Psoas muscle (tissue), 8 donors: ENCODE results near the gene APOF. TPM values are rescaled to one million over a fixed set of nuclear protein-coding genes. Genes with fewer than 3 reads are reported as not detected.

ENCODE experiments used
- ATAC-seq, 4 donors: fragments of 200-7000 bp; cut with Tn5 transposase; one replicate each; pipeline ENCODE4 v1.9.1; 2020; ENCODE audit warnings: moderate library complexity in 3 of 4, mild to moderate bottlenecking in 2 of 4
- DNase-seq, 2 donors: peaks; one replicate each; pipeline ENCODE4 v3.0.0-alpha.2; 2020
- H3K27ac ChIP-seq: fragments of 200-600 bp; one replicate; pipeline ENCODE4 v1.8.0; 2022
- H3K27me3 ChIP-seq, 3 donors: fragments of 200-600 bp in 1 of 3; one replicate each; pipeline versions ENCODE4 v1.6.1 to v1.8.0; 2013 to 2022; ENCODE audit warnings: low read length in 2 of 3, mild to moderate bottlenecking in 2 of 3, moderate library complexity in 1 of 3; ENCODE audit not compliant: insufficient read depth in 3 of 3
- H3K36me3 ChIP-seq, 2 donors: fragments of 200-600 bp in 1 of 2; one replicate each; pipeline versions ENCODE4 v1.6.1 to v1.8.0; 2013 to 2022; ENCODE audit warnings: low read depth in 1 of 2, mild to moderate bottlenecking in 1 of 2, moderate library complexity in 1 of 2; ENCODE audit not compliant: insufficient read depth in 1 of 2
- H3K4me1 ChIP-seq: fragments of 200-600 bp; one replicate; pipeline ENCODE4 v1.8.0; 2022
- H3K4me3 ChIP-seq: fragments of 200-600 bp; one replicate; pipeline ENCODE4 v1.8.0; 2022; ENCODE audit warnings: mild to moderate bottlenecking
- H3K9me3 ChIP-seq: fragments of 200-600 bp; one replicate; pipeline ENCODE4 v1.8.0; 2022
- CTCF ChIP-seq: fragments of 200-600 bp; IDR thresholded peaks from one replicate; pipeline ENCODE4 v1.8.0; 2022; ENCODE audit warnings: antibody characterized with exemption
- WGBS, 3 donors: extraction: QIAGEN DNeasy Blood & Tissue Kit; methylation state at CpG; one replicate each; pipeline versions ENCODE4 v1.1.6 to v1.1.7; 2013; 5-methylcytosine and 5-hydroxymethylcytosine counted together
- intact Hi-C, 2 donors: fragments of 100-400 bp; cut with DNase I; formaldehyde crosslinking; loops; one replicate each; pipeline versions ENCODE4 v1.11.0 to v1.14.2; 2022
- polyA plus RNA-seq, 3 donors: library from polyadenylated mRNA; stranded (reverse); fragments of 200-250 nt; gene quantifications; one replicate each; pipeline ENCODE4 v1.2.3, GENCODE V29; 2013
- total RNA-seq, 4 donors: library from RNA; stranded (reverse); fragmentation: NEBNext Ultra II Directional in 2 of 4; extraction: Animal tissue kit (Norgen Biotek cat#: 25700) in 2 of 4; gene quantifications; one replicate each; pipeline versions ENCODE4 v1.2.1 to v1.2.4, GENCODE V29; 2021 to 2023
- donor health status: healthy with polysubstance abuse.
- donor health status: DM: no; HTN: no; CAD: no; lungs with moderate emphysema.
- donor health status: Bipolar disorder and iron deficiency.
- donor health status: healthy.
- donor health status: DM: yes; HTN: yes; CAD: no.
- donor health status: DM: no; HTN: no; CAD: no.
- donor health status: DM: no; HTN: no; CAD: no.
- donor health status: DM: yes; HTN: yes; CAD: no.

The APOF gene
- total and polyA plus RNA-seq, 7 donors, result not detected

DNA sequence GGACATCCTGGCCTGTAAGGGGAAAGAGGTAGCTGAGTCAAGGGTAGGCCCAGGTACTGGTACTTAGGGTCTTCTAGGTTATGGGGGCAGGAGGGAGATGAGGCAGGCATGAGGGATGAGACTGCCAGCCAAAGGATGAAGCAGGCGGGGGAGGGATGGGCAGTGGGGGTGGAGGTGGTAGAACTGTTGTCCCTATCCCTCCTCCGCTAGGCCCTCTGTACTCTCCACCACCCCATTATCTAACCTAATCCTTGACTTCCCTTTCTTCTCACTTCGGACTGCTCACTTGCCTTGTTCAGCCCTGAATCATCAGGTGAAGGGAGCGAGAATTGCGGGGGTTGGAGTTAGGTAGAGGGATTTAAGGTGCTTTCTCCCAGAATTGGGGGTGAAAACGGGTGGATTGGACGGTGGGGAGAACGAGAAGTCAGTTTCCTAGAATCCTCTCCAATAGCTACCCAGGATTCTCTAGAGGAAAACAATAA lies 29.4 kb downstream of the APOF start:
- Histone ChIP-seq H3K9me3 (no peaks in the 10 kb centered on the region), H3K27ac (peak overlapping the region; percentile 97), H3K4me1 (peaks cover 6% of the 10 kb centered on the region), H3K36me3 (peaks cover 0 to 20% of the 10 kb centered on the region in 2 donors), H3K27me3 (no peaks in the 10 kb centered on the region), H3K4me3 (peak overlapping the region; percentile 94)
- 19 to 22% (median 20%) methylated on average over 8 of the region's 8 CpGs for WGBS, 3 donors
- ATAC-seq (peak in 3 of 4 donors; percentile 7 to 32 (median 18)), DNase-seq (no peak)
- intact Hi-C loops, result loop anchor here in 1 of 2 donors (10.0 kb wide), 1 partner anchor 132 kb away; the partner anchor contains the start of gene SPRYD4
- TF ChIP-seq CTCF, result no peak

DNA sequence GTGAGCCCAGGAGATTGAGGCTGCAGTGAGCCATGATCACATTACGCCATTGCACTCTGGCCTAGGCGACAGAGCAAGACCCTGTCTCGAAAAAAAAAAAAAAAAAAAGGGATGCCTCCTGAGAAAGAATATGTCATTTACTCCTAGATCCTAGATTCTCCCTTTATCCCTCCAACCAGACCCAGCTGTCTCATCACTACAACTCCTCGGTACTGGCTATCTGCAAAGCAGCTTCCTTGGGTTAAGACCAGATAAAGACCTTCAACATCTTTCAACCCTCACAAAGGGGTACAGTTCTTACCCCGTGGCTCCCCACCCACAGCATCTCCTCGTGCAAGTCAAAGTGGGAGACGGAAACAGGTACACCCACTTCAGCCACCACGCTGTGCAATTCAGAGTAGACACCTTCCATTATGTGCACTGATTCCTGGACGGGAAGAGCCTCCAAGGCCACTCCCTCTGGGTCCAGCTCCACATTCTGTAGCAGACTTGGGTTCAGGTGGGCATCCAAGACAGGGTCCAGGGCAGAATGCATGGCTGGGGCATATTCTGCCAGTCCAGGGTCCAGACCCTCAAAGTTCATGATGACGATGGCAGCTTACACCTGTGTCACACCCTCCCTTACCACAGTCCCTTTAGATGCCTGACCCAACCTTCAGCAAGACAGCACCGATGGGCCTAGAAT lies 30.0 kb downstream of the APOF start:
- Histone ChIP-seq H3K27ac (peak overlapping the region; percentile 97), H3K4me3 (peak overlapping the region; percentile 94), H3K36me3 (peaks cover 0 to 26% of the 10 kb centered on the region in 2 donors), H3K9me3 (no peaks in the 10 kb centered on the region), H3K4me1 (peaks cover 6% of the 10 kb centered on the region), H3K27me3 (no peaks in the 10 kb centered on the region)
- ATAC-seq (no peak), DNase-seq (no peak)
- no peak for TF ChIP-seq CTCF
- intact Hi-C loops, result loop anchor here in 1 of 2 donors (10.0 kb wide), 1 partner anchor 132 kb away; the partner anchor contains the start of gene SPRYD4
- 90 to 95% (median 95%) methylated on average over 10 to 11 of the region's 11 CpGs for WGBS, 3 donors

- peaks cover 0 to 42% of the 10 kb centered on the region in 2 donors for H3K36me3 ChIP-seq
- ATAC-seq, result no peak
- H3K27me3 ChIP-seq, result no peaks in the 10 kb centered on the region
- WGBS, 3 donors, result 94 to 97% (median 94%) methylated on average over 7 of the region's 7 CpGs
- TF ChIP-seq CTCF, result no peak
- H3K9me3 ChIP-seq, result no peaks in the 10 kb centered on the region
- H3K4me1 ChIP-seq, result peaks cover 6% of the 10 kb centered on the region
- DNase-seq, result no peak
- intact Hi-C loops, result loop anchor here in 1 of 2 donors (10.0 kb wide), 1 partner anchor 134 kb away; the partner anchor contains the start of gene SPRYD4
- no peak overlapping the region for H3K4me3 ChIP-seq
- H3K27ac ChIP-seq, result no peak overlapping the region
Measured at GRCh38 chr12:56330936-56331490, 31.6 kb downstream of the APOF start.

DNA sequence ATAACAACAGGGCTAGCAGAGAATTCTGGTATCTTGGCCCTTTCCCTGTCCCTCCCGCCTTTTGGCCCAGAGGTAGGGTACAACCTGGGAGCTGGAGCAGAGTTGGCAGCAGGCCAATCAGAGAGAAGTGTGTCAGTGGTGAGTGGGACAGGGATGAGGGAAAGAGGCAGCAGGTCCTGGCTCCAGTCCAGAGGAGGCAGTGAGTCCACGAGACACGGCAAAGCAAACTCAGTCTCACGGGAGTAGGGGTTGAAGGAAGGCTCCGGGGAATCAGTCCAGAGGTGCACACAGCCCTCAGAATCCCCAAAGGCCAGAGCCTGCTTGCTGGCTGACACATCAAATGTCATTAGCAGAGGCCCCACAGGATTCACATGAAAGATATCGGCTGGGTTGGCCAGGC lies 36.1 kb downstream of the APOF start:
- intact Hi-C loops, result no loop called here
- WGBS, 3 donors, result 62 to 75% (median 74%) methylated on average over 6 of the region's 6 CpGs

More for the DNA sequence above, 36.1 kb downstream of the APOF start:
- H3K27ac ChIP-seq, result no peak overlapping the region
- H3K9me3 ChIP-seq, result no peaks in the 10 kb centered on the region
- no peak overlapping the region for H3K4me3 ChIP-seq
- no peak for TF ChIP-seq CTCF
- DNase-seq (no peak), ATAC-seq (peak in 1 of 4 donors; percentile 32)
- peaks cover 2 to 82% of the 10 kb centered on the region in 2 donors for H3K36me3 ChIP-seq
- H3K4me1 ChIP-seq, result no peaks in the 10 kb centered on the region
- H3K27me3 ChIP-seq, result no peaks in the 10 kb centered on the region
